Testis (tissue), 2 donors: Measurements from ENCODE around the gene FAXDC2.

Experiments used
- CTCF ChIP-seq, 3 experiments: fragments of 450-650 bp in 2 of 3; fragments of 200-600 bp in 1 of 3; sonication (generic) in 1 of 3; IDR thresholded peaks; one replicate each; pipeline ENCODE4 v1.5.1; 2016 to 2019; ENCODE audit warnings: antibody characterized with exemption in 3 of 3, mild to moderate bottlenecking in 2 of 3, moderate library complexity in 1 of 3
- POLR2A ChIP-seq: fragments of 450-650 bp; IDR thresholded peaks from one replicate; pipeline ENCODE4 v1.6.1; 2017; ENCODE audit warnings: antibody characterized with exemption, mild to moderate bottlenecking, moderate library complexity

GRCh38 chr5:154815684-154816247 is 34.6 kb downstream of the FAXDC2 start:
- no peak for TF ChIP-seq POLR2A
- no peak for TF ChIP-seq CTCF (IDR thresholded peaks at IDR 0.05)
